ENCODE results near the gene ADGRD1.
A peak's percentile ranks its signal among the peaks of the same experiment; 100 is the strongest.

Gene ADGRD1

GRCh38 chr12:131094831-131095805 is 141.4 kb downstream of the ADGRD1 start:
- no peak for DNase-seq

GRCh38 chr12:131095826-131096680 is 142.3 kb downstream of the ADGRD1 start:
- no peak for DNase-seq

- DNase-seq, result no peak
Measured at GRCh38 chr12:131096681-131097181, 143.0 kb downstream of the ADGRD1 start.

- DNase-seq, result no peak
Measured at GRCh38 chr12:131097202-131098177, 143.8 kb downstream of the ADGRD1 start.

GRCh38 chr12:131098178-131098981 is 144.7 kb downstream of the ADGRD1 start:
- no peak for DNase-seq

- no peak for DNase-seq
Measured at GRCh38 chr12:131100031-131100674, 146.4 kb downstream of the ADGRD1 start.

- no peak for DNase-seq
Measured at GRCh38 chr12:131101006-131101405, 147.3 kb downstream of the ADGRD1 start.

- no peak for DNase-seq
Measured at GRCh38 chr12:131101703-131102492, 148.2 kb downstream of the ADGRD1 start.

GRCh38 chr12:131102493-131102931 is 148.8 kb downstream of the ADGRD1 start:
- no peak for DNase-seq

GRCh38 chr12:131102991-131103668 is 149.4 kb downstream of the ADGRD1 start:
- DNase-seq, result no peak

- no peak for DNase-seq
Measured at GRCh38 chr12:131103669-131104462, 150.2 kb downstream of the ADGRD1 start.

- peak; percentile 40 to 62 for DNase-seq
Measured at GRCh38 chr12:131104463-131105350, 151.0 kb downstream of the ADGRD1 start.

- DNase-seq, result no peak
Measured at GRCh38 chr12:131105351-131105735, 151.6 kb downstream of the ADGRD1 start.

- DNase-seq, result no peak
Measured at GRCh38 chr12:131105736-131106348, 152.1 kb downstream of the ADGRD1 start.

- DNase-seq, result no peak
Measured at GRCh38 chr12:131106349-131106941, 152.7 kb downstream of the ADGRD1 start.
